CD14-positive monocyte (primary cell): ENCODE measurements around the gene FGF14. TPM values are rescaled to one million over a fixed set of nuclear protein-coding genes. Genes with fewer than 3 reads are reported as not detected.

Source experiments
- DNase-seq, 3 donors: peaks; one replicate each; pipeline ENCODE4 v3.0.0-alpha.2; 2011 to 2022
- H2AFZ ChIP-seq: 2 replicates; pipeline ENCODE4 v1.6.0; 2012; ENCODE audit warnings: mild to moderate bottlenecking, low read depth, low read length, inconsistent platforms; ENCODE audit not compliant: insufficient read depth, poor library complexity, severe bottlenecking
- H3K27ac ChIP-seq, 2 donors: 1 replicate in 1 of 2; 2 replicates in 1 of 2; pipeline ENCODE4 v1.5.1; 2012 to 2013; ENCODE audit warnings: low read length in 2 of 2, control low read depth in 1 of 2, inconsistent platforms in 1 of 2, low read depth in 1 of 2, mild to moderate bottlenecking in 1 of 2
- H3K27me3 ChIP-seq, 2 donors: one replicate each; pipeline versions ENCODE4 v1.6.0 to v1.6.1; 2011 to 2013; ENCODE audit warnings: low read length in 2 of 2; ENCODE audit not compliant: control insufficient read depth in 2 of 2, insufficient read depth in 2 of 2
- H3K36me3 ChIP-seq, 2 donors: replicated peaks in 1 of 2; 1 replicate in 1 of 2; 2 replicates in 1 of 2; pipeline versions ENCODE4 v1.5.1 to v1.6.1; 2012 to 2013; ENCODE audit warnings: low read length in 2 of 2, control low read depth in 1 of 2, inconsistent platforms in 1 of 2, mild to moderate bottlenecking in 1 of 2; ENCODE audit not compliant: insufficient read depth in 2 of 2, control insufficient read depth in 1 of 2
- H3K4me1 ChIP-seq, 2 donors: 1 replicate in 1 of 2; 2 replicates in 1 of 2; pipeline versions ENCODE4 v1.5.1 to v1.6.1; 2012 to 2013; ENCODE audit warnings: low read length in 2 of 2, control low read depth in 1 of 2, inconsistent platforms in 1 of 2, mild to moderate bottlenecking in 1 of 2, moderate library complexity in 1 of 2; ENCODE audit not compliant: insufficient read depth in 2 of 2, control insufficient read depth in 1 of 2
- H3K4me2 ChIP-seq: replicated peaks from 2 replicates; pipeline ENCODE3; 2012; ENCODE audit warnings: low read length, moderate library complexity, mild to moderate bottlenecking; ENCODE audit not compliant: poor library complexity, severe bottlenecking; ENCODE audit errors: extremely low read depth
- H3K4me3 ChIP-seq, 3 experiments: fragments of 200-600 bp in 1 of 3; sonication (generic) in 1 of 3; replicated peaks in 1 of 3; 1 replicate in 2 of 3; 2 replicates in 1 of 3; pipeline ENCODE4 v1.5.1; 2011 to 2013; ENCODE audit warnings: low read length in 3 of 3, mild to moderate bottlenecking in 3 of 3, control low read depth in 2 of 3, low read depth in 2 of 3, inconsistent platforms in 1 of 3, moderate library complexity in 1 of 3
- H3K79me2 ChIP-seq: 2 replicates; pipeline ENCODE4 v1.6.0; 2012; ENCODE audit warnings: mild to moderate bottlenecking, control low read depth, inconsistent platforms, low read length, moderate library complexity; ENCODE audit not compliant: insufficient read depth
- H3K9ac ChIP-seq: 2 replicates; pipeline ENCODE4 v1.6.0; 2017; ENCODE audit warnings: low read length, mild to moderate bottlenecking; ENCODE audit not compliant: insufficient read depth, poor library complexity, severe bottlenecking
- H3K9me3 ChIP-seq, 2 donors: replicated peaks in 1 of 2; 1 replicate in 1 of 2; 2 replicates in 1 of 2; pipeline versions ENCODE4 v1.5.1 to v1.6.1; 2012 to 2013; ENCODE audit warnings: low read length in 2 of 2, control low read depth in 1 of 2; ENCODE audit not compliant: control insufficient read depth in 1 of 2, insufficient read depth in 1 of 2
- H4K20me1 ChIP-seq: 2 replicates; pipeline ENCODE4 v1.6.0; 2012; ENCODE audit warnings: mild to moderate bottlenecking, low read length, control low read depth, moderate library complexity; ENCODE audit not compliant: insufficient read depth
- H3K27ac Mint-ChIP-seq, 7 donors: one replicate each; pipeline ENCODE4 v1.8.0; 2020; ENCODE audit warnings: mild to moderate bottlenecking in 7 of 7, mixed read lengths in 7 of 7, moderate library complexity in 6 of 7, inconsistent platforms in 2 of 7
- H3K27me3 Mint-ChIP-seq, 3 donors: one replicate each; pipeline ENCODE4 v1.8.0; 2021 to 2022; ENCODE audit warnings: low read depth in 3 of 3, mild to moderate bottlenecking in 3 of 3, mixed read lengths in 3 of 3, moderate library complexity in 3 of 3, inconsistent platforms in 1 of 3
- H3K36me3 Mint-ChIP-seq, 2 donors: one replicate each; pipeline ENCODE4 v1.8.0; 2020; ENCODE audit warnings: mixed read lengths in 2 of 2, inconsistent platforms in 1 of 2, mild to moderate bottlenecking in 1 of 2
- H3K4me1 Mint-ChIP-seq: one replicate; pipeline ENCODE4 v1.8.0; 2020; ENCODE audit warnings: mild to moderate bottlenecking, mixed read lengths
- H3K4me3 Mint-ChIP-seq, 2 donors: one replicate each; pipeline ENCODE4 v1.8.0; 2020; ENCODE audit warnings: mild to moderate bottlenecking in 2 of 2, mixed read lengths in 2 of 2, moderate library complexity in 1 of 2
- H3K9me3 Mint-ChIP-seq, 7 donors: one replicate each; pipeline ENCODE4 v1.8.0; 2020 to 2022; ENCODE audit warnings: mixed read lengths in 7 of 7, mild to moderate bottlenecking in 6 of 7, moderate library complexity in 6 of 7, inconsistent platforms in 2 of 7
- WGBS: methylation state at CpG from one replicate; pipeline ENCODE4 v1.1.5; 2013; ENCODE audit warnings: missing lambda C conversion rate; ENCODE audit not compliant: insufficient coverage; 5-methylcytosine and 5-hydroxymethylcytosine counted together
- intact Hi-C, 2 donors: fragments of 100-400 bp; cut with micrococcal nuclease; formaldehyde crosslinking; loops; one replicate each; pipeline versions ENCODE4 v1.15.0 to v1.15.1; 2023
- polyA plus RNA-seq, 3 donors: library from polyadenylated mRNA; depleted of rRNA in 1 of 3; unstranded in 2 of 3; stranded (reverse) in 1 of 3; fragments of 300-500 nt in 2 of 3; fragments of >200 nt in 1 of 3; fragmentation: Illumina TruSeq in 2 of 3; gene quantifications; 1 replicate in 2 of 3; 2 replicates in 1 of 3; pipeline ENCODE4 v1.2.3, GENCODE V29; 2012 to 2021
- TF ChIP-seq, protein P1 (sequence below): fragments of 200-600 bp; IDR thresholded peaks from one replicate; pipeline ENCODE4 v1.8.0; 2022; ENCODE audit warnings: antibody characterized with exemption, mild to moderate bottlenecking

Gene FGF14
- polyA plus RNA-seq, 3 donors: not detected

DNA sequence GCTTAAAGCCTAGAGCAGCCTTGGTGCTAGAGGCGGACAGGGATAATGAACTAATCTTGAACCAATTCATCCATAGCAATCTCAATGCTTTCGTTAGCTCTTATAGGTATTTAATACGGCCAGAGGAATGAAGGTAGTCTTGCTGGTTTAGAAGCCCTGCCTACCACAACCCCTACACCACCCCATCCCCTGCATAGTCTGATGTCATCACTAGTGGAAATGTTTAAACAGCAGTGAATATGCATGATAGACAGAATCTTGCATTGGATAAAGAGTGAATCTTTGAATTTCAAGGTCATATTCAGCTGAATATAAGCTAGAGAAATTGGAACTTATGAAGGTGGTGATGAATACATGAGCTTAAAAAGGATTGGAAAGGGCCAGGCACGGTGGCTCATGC lies 627.5 kb downstream of the FGF14 start:
- no peaks in the 10 kb centered on the region for H3K36me3 ChIP-seq
- 78% methylated on average over 1 of the region's 4 CpGs for WGBS
- no peak overlapping the region for H3K27ac ChIP-seq
- intact Hi-C loops: no loop called here
- no peaks in the 10 kb centered on the region for H3K27me3 ChIP-seq
- Mint-ChIP-seq H3K9me3 (peaks cover 0 to 2% (median 0%) of the 10 kb centered on the region in 7 donors), H3K4me3 (no peak overlapping the region), H3K27ac (no peak overlapping the region), H3K4me1 (no peaks in the 10 kb centered on the region), H3K27me3 (peaks cover 0 to 4% (median 0%) of the 10 kb centered on the region in 3 donors), H3K36me3 (no peaks in the 10 kb centered on the region)
- TF ChIP-seq, protein P1, sequence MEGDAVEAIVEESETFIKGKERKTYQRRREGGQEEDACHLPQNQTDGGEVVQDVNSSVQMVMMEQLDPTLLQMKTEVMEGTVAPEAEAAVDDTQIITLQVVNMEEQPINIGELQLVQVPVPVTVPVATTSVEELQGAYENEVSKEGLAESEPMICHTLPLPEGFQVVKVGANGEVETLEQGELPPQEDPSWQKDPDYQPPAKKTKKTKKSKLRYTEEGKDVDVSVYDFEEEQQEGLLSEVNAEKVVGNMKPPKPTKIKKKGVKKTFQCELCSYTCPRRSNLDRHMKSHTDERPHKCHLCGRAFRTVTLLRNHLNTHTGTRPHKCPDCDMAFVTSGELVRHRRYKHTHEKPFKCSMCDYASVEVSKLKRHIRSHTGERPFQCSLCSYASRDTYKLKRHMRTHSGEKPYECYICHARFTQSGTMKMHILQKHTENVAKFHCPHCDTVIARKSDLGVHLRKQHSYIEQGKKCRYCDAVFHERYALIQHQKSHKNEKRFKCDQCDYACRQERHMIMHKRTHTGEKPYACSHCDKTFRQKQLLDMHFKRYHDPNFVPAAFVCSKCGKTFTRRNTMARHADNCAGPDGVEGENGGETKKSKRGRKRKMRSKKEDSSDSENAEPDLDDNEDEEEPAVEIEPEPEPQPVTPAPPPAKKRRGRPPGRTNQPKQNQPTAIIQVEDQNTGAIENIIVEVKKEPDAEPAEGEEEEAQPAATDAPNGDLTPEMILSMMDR: no peak
- no peak overlapping the region for H3K4me2 ChIP-seq
- H4K20me1 ChIP-seq: no peaks in the 10 kb centered on the region
- H3K79me2 ChIP-seq: no peaks in the 10 kb centered on the region
- no peak overlapping the region for H3K9ac ChIP-seq
- H3K4me3 ChIP-seq: no peak overlapping the region
- H2AFZ ChIP-seq: no peak overlapping the region
- no peak for DNase-seq
- H3K9me3 ChIP-seq: no peaks in the 10 kb centered on the region
- H3K4me1 ChIP-seq: no peaks in the 10 kb centered on the region

DNA sequence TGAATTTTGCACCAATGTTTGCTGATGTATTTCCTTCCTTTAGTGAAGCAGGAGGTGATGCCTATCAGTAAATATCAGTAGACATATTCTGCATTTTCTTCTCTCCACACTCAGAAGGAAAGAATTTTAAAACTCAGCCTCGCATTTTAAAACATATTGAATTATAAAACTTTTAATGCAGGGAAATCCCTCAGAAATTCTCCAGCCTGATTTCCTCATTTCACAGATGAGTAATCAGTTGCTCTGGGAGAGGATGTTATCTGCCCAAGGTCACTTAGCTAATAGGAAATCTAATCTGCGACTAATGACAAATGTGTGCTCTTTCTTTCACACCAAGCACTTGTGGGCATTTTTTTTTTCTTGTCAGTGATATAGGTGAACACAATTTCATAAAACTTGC lies 628.8 kb downstream of the FGF14 start:
- Mint-ChIP-seq H3K27me3 (no peaks in the 10 kb centered on the region), H3K4me3 (no peak overlapping the region), H3K27ac (no peak overlapping the region), H3K9me3 (peaks cover 0 to 1% (median 0%) of the 10 kb centered on the region in 7 donors), H3K4me1 (no peaks in the 10 kb centered on the region), H3K36me3 (no peaks in the 10 kb centered on the region)
- Histone ChIP-seq H3K4me3 (no peak overlapping the region), H4K20me1 (no peaks in the 10 kb centered on the region), H3K4me2 (no peak overlapping the region), H3K9ac (no peak overlapping the region), H2AFZ (no peak overlapping the region), H3K36me3 (no peaks in the 10 kb centered on the region), H3K79me2 (no peaks in the 10 kb centered on the region), H3K27me3 (no peaks in the 10 kb centered on the region), H3K9me3 (no peaks in the 10 kb centered on the region), H3K4me1 (no peaks in the 10 kb centered on the region), H3K27ac (no peak overlapping the region)
- TF ChIP-seq, protein P1: no peak
- intact Hi-C loops: no loop called here
- no CpG with 5 or more reads among the region's 2 CpGs for WGBS
- no peak for DNase-seq
